HG03439 (cell line): ENCODE measurements around the gene MED16.

Experiments used
- ATAC-seq: cut with Tn5 transposase; IDR thresholded peaks from one replicate; pipeline ENCODE4 v1.9.1; 2021; ENCODE audit warnings: mild to moderate bottlenecking, moderate library complexity; ENCODE audit not compliant: unreplicated experiment

Gene MED16

GRCh38 chr19:912181-913079, 19.4 kb upstream of the MED16 start:
- ATAC-seq, result no peak

- no peak for ATAC-seq
Observed at GRCh38 chr19:911197-912033, 18.4 kb upstream of the MED16 start.

DNA sequence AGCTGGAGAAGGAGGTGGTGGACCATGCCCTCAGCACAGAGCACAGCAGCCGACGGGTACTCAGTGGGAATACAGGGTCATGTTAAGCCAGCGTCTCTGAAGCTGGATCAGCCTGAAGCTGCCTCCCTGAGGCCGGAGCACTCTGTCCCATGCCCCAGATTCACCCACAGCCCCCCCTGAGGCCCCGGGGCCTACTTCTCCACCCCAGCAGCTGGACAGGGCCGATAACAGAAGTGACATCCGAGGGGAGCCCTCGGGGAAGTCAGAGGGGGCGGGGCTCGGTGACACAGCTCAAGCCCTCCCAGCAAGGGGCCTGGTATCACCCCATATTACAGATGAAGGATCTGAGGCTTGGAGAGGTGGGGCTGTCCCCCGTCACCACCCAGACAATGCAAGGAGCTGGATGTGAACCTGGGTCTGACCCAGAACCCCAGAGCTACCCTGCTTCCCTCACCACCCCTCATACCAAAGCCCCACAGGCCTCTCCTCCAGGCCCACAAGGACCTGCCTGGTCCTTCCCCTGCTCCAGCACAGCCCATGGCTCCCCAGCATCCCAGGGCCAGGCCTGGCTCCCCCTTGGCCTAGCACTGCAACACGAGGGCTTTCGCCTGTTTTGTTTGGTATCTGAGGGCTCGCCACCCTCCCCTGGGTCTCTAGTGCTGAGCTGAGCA, 14.3 kb upstream of the MED16 start:
- no peak for ATAC-seq

- no peak for ATAC-seq
Observed at GRCh38 chr19:906480-906879, 13.5 kb upstream of the MED16 start.

DNA sequence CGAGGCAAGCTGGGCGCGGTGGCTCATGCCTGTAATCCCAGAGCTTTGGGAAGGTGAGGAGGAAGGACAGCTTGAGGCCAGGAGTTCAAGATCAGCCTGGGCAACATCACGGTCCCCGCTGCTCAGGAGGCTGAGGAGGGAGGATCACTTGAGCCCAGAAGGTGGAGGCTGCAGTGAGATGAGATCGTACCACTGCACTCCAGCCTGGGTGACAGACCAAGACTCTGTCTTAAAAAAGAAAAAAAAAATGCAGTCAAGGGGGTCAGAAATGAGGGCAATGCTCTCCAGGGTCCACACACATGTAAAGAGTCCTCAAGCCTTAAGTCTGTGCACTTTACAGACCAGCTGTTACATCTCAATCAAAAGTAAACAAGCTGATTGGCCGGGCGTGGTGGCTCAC, 11.6 kb upstream of the MED16 start:
- no peak for ATAC-seq

GRCh38 chr19:903266-903797, 10.3 kb upstream of the MED16 start:
- no peak for ATAC-seq

GRCh38 chr19:902446-903226, 9.6 kb upstream of the MED16 start:
- no peak for ATAC-seq

DNA sequence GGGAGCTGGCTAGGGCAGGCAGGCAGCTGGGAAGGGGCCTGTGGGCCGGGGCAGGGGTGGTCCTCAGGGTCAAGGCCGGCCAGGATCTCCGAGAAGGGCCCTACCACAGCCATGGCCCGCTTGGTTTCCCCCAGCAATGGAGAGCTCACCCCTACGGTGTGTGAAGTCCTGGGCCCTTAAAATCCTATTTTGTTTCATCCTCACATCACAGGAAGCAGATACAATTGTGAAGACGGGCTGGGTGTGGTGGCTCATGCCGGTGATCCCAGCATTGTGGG, 9.0 kb upstream of the MED16 start:
- ATAC-seq, result no peak

GRCh38 chr19:901216-902092, 8.5 kb upstream of the MED16 start:
- ATAC-seq, result no peak

DNA sequence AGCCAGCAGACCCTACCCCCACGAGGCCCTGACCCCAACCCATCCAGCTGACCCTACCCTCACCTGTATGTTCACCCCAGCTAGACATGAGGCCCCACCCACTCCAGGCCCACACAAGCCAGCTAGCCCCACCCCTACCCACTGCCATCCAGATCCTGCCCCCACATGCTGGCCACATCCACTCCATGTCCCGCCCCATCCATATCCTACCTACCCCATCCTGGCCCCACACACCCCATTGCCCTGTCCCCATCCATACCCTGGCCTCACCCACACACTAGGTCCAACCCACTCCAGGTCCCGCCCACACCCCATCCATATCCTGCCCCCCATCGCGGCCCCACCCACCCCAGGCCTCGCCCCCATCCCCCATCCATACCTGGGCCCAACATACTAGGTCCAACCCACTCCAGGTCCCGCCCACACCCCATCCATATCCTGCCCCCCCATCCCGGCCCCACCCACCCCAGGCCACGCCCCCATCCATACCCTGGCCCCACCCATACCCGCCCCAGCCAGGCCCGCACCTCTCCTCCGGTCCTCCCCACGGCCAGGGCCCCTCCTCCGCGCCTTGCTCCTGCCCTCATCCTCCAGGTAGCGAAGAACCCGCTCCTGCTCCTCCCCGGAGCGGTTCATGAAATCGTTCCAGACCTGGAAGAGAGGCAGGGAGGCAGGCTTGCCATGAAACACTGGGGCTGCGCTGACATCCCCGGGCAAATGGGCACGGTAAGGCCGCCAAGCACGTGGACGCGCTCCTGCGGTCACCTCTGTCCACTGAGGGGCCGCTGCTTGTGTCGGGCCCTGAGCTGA, 7.5 kb upstream of the MED16 start:
- no peak for ATAC-seq

DNA sequence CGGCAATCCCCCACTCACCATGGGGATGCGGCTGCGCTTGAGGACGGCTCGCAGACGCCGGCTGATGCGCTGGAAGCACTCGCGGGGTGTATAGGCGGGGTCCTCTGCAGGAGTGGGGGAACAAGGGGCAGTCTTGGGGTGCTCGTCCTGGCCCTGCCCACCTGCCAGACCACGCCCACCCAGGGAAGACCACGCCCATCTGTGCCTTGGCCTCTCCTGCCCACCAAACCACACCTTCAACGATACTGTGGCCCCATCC, 7.0 kb upstream of the MED16 start:
- ATAC-seq, result no peak

DNA sequence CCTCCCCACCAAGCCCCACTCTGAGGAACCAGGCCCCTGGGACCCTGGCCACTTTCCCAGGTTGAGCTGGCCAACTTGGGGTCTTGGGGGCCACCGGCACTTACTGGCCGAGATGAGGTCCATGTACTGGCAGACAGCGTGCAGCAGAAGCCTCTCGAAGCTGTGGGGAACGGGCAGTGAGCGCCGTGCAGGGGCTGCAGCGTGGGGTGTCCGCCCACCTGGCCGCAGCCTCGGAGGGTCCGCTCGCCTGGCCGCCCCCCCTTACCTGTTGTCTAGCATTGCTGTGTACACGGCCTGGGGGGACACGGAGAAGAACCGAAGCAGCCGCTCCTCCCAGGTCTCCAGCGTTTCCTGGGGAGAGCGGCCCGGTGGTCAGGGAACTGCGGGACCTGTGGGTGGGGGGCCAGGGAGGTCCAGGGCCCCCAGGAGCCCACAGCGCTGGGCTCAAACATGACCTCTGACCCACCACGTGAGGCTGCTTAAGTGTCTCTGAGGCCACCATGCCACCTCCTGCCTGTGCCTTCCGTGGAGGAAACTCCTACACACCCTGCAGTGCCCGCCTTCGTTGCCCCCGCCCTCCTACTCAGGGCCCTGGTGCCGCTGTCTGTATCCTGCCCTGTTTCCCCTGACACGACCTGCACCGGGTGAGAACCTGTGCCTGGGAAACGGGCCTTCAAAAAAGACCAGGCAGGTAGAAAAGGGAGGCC, 6.5 kb upstream of the MED16 start:
- no peak for ATAC-seq

DNA sequence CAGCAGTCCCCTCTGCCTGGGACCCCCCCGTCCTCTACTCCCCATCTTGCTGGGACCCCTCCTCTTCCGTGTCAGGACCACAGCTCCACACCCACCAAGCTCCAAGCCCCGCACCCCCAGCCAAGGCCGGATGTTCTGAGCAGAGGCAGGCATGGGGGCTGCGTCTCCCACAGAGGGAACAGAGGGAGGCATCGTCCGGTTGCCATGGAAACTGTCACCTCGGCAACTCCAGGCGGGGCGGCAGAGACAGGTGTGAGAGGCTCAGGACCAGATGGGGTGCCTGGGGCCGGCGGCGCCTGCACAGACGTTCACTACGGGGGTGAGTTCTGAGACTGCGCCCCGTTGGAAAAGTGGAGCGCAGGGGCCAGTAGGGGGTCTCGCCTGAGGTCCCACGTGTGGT, 5.7 kb upstream of the MED16 start:
- no peak for ATAC-seq

GRCh38 chr19:897442-898039, 4.6 kb upstream of the MED16 start:
- no peak for ATAC-seq

DNA sequence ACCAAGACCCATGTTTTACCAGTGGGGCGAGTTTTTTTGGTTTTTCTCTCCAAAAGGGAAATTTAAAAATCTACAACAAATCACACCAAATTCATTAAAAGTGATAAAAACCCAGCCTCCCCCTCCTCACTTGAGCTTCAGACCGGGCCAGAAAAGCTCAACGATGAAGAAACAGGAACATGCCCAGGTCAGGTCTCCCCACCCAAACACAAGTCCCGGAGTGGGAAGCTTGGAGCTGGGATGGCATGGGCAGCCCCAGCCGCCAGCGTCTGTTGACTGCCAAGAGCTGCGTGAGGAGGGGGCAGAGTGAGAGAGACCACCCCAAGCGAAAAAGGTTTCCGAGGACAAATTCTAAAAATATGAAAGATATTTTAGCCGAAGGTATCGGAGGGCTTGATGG, 4.0 kb upstream of the MED16 start:
- no peak for ATAC-seq

GRCh38 chr19:896434-896833, 3.4 kb upstream of the MED16 start:
- no peak for ATAC-seq

DNA sequence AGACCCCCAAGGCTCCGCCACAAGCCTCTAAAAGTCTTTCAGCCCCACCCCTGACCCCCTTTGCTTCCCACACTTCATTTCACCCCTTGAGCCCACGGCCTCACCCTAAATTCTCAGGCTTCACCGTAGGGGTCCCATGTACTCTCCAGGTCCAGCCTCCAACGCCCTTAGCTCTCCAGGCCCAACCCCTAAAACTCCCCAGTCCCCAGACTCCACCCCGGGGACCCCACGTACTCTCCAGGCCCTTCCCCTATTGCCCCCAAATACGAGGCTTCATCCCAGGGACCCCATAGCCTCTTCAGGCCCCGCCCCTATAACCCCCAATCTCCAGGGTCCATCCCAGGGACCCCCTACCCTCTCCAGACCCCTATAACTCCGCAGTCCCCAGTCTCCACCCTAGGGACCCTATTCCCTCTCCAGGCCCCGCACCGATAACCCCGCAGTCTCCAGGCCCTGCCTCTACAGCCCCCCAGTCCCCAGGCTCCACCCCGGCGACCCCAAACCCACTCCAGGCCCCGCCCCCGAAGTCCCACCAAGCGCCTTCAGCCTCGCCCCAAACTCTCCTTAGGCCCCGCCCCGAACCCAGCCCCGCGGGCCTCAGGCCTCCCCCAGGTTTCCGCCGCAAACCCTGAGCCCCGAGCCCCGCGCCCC, 619 bp downstream of the MED16 start:
- peak; percentile 9 for ATAC-seq
